HCT116 (cell line): ENCODE data around the gene LONRF3. TPM values are rescaled to one million over a fixed set of nuclear protein-coding genes. Genes with fewer than 3 reads are reported as not detected.

Source experiments
- ATAC-seq: fragments of 200-7000 bp; cut with Tn5 transposase; 2 replicates; pipeline ENCODE4 v1.9.1; 2020; ENCODE audit warnings: mild to moderate bottlenecking, moderate library complexity
- BruUV-seq: library from RNA; stranded (reverse); fragments of 400-500 nt; replicated peaks from 2 replicates; lab custom pipeline; 2021; lab: Mats Ljungman, UMichigan
- CTCF ChIA-PET: fragments of 300-600 bp; sonication (Branson Sonifier 250); formaldehyde crosslinking; loops from one replicate; lab custom pipeline; 2021; ENCODE audit warnings: antibody characterized with exemption; lab: Charles Lee
- POLR2A ChIA-PET: fragments of 300-600, 350-600 bp; sonication (Branson Sonifier 250); formaldehyde crosslinking; loops from one replicate; lab custom pipeline; 2021; ENCODE audit warnings: antibody characterized with exemption; lab: Charles Lee
- RAD21 ChIA-PET, 2 experiments: fragments of 300-600 bp; sonication (Branson Sonifier 250); formaldehyde crosslinking; loops; one replicate each; lab custom pipeline; 2023; ENCODE audit warnings: low total read pairs in 2 of 2; ENCODE audit not compliant: uncharacterized antibody in 2 of 2, unreplicated experiment in 2 of 2, low non-redundant PET in 1 of 2; lab: Charles Lee
- DNase-seq: peaks from one replicate; pipeline ENCODE4 v3.0.0-alpha.2; 2010; ENCODE audit warnings: low read depth, low spot score
- H2AFZ ChIP-seq: fragments of 200-600 bp; shearing (Covaris generic), sonication (generic); 2 replicates; pipeline ENCODE4 v1.6.1; 2017; ENCODE audit warnings: low read depth, mixed run types, mixed read lengths, antibody characterized with exemption, low read length; ENCODE audit not compliant: poor library complexity, severe bottlenecking
- H3K27ac ChIP-seq: 2 replicates; pipeline ENCODE4 v1.5.1; 2012; ENCODE audit warnings: low read depth, low read length
- H3K27me3 ChIP-seq: fragments of 200-600 bp; sonication (generic); 2 replicates; pipeline ENCODE4 v1.6.1; 2016; ENCODE audit warnings: mixed run types, low read length, mixed read lengths; ENCODE audit not compliant: insufficient read depth
- H3K36me3 ChIP-seq, 2 experiments: fragments of 200-500 bp in 1 of 2; fragments of 200-600 bp in 1 of 2; sonication (Bioruptor generic) in 1 of 2; sonication (generic) in 1 of 2; 2 replicates each; pipeline versions ENCODE4 v1.5.1 to v1.6.1; 2014 to 2016; ENCODE audit warnings: low read length in 2 of 2, inconsistent platforms in 1 of 2, mixed read lengths in 1 of 2, mixed run types in 1 of 2; ENCODE audit not compliant: insufficient read depth in 2 of 2, control insufficient read depth in 1 of 2
- H3K4me1 ChIP-seq, 2 experiments: fragments of 200-600 bp in 1 of 2; sonication (generic) in 1 of 2; 2 replicates each; pipeline versions ENCODE4 v1.5.1 to v1.6.1; 2012 to 2017; ENCODE audit warnings: low read length in 2 of 2, inconsistent platforms in 1 of 2, mild to moderate bottlenecking in 1 of 2, mixed read lengths in 1 of 2, mixed run types in 1 of 2, moderate library complexity in 1 of 2; ENCODE audit not compliant: insufficient read depth in 2 of 2, control insufficient read depth in 1 of 2
- H3K4me2 ChIP-seq: fragments of 200-600 bp; sonication (generic); 2 replicates; pipeline ENCODE4 v1.6.1; 2017; ENCODE audit warnings: mixed run types, low read length, mixed read lengths
- H3K4me3 ChIP-seq, 2 experiments: fragments of 200-600 bp in 1 of 2; sonication (generic) in 1 of 2; replicated peaks in 1 of 2; 2 replicates each; pipeline ENCODE4 v1.5.1; 2011 to 2016; ENCODE audit warnings: low read length in 2 of 2, control low read depth in 1 of 2, low read depth in 1 of 2, mild to moderate bottlenecking in 1 of 2, mixed read lengths in 1 of 2, mixed run types in 1 of 2
- H3K79me2 ChIP-seq: fragments of 200-600 bp; sonication (generic); 2 replicates; pipeline ENCODE4 v1.6.1; 2017; ENCODE audit warnings: mild to moderate bottlenecking, mixed run types, low read length, moderate library complexity, mixed read lengths; ENCODE audit not compliant: insufficient read depth
- H3K9ac ChIP-seq: fragments of 200-600 bp; sonication (generic); 2 replicates; pipeline ENCODE4 v1.6.1; 2016; ENCODE audit warnings: low read length, mixed read lengths
- H3K9me2 ChIP-seq: fragments of 200-600 bp; sonication (generic), shearing (Covaris generic); 2 replicates; pipeline ENCODE4 v1.6.1; 2017; ENCODE audit warnings: mixed run types, mild to moderate bottlenecking, moderate library complexity; ENCODE audit not compliant: insufficient read depth
- H3K9me3 ChIP-seq, 2 experiments: fragments of 200-500 bp in 1 of 2; fragments of 200-600 bp in 1 of 2; sonication (Bioruptor generic) in 1 of 2; sonication (generic) in 1 of 2; 2 replicates each; pipeline ENCODE4 v1.6.1; 2014 to 2017; ENCODE audit warnings: low read length in 2 of 2, mixed read lengths in 2 of 2, inconsistent platforms in 1 of 2, low read depth in 1 of 2, mild to moderate bottlenecking in 1 of 2, mixed run types in 1 of 2, moderate library complexity in 1 of 2; ENCODE audit not compliant: control insufficient read depth in 1 of 2, insufficient read depth in 1 of 2
- H4K20me1 ChIP-seq: fragments of 200-600 bp; sonication (generic), shearing (Covaris generic); 2 replicates; pipeline ENCODE4 v1.6.1; 2017; ENCODE audit warnings: mixed run types, mild to moderate bottlenecking, moderate library complexity; ENCODE audit not compliant: insufficient read depth
- CBX3 ChIP-seq: IDR thresholded peaks from 2 replicates; pipeline ENCODE4 v1.6.1; 2012; ENCODE audit warnings: low read depth
- CTCF ChIP-seq, 3 experiments: fragments of 200-600 bp in 1 of 3; sonication (generic) in 1 of 3; IDR thresholded peaks in 2 of 3; conservative IDR thresholded peaks in 1 of 3; 2 replicates each; pipeline ENCODE4 v1.5.1; 2012 to 2017; ENCODE audit warnings: low read depth in 2 of 3, low read length in 2 of 3, antibody characterized with exemption in 1 of 3, borderline replicate concordance in 1 of 3, control low read depth in 1 of 3, mild to moderate bottlenecking in 1 of 3, mixed read lengths in 1 of 3, mixed run types in 1 of 3, moderate library complexity in 1 of 3; ENCODE audit not compliant: insufficient read depth in 1 of 3
- EZH2phosphoT487 ChIP-seq: fragments of 200-600 bp; IDR thresholded peaks from 2 replicates; pipeline ENCODE4 v1.6.1; 2018; ENCODE audit warnings: antibody characterized with exemption, borderline replicate concordance
- REST ChIP-seq: IDR thresholded peaks from 2 replicates; pipeline ENCODE4 v1.6.1; 2012; ENCODE audit warnings: low read depth
- SIN3A ChIP-seq: IDR thresholded peaks from 2 replicates; pipeline ENCODE4 v1.6.1; 2012; ENCODE audit warnings: low read depth
- TCF7L2 ChIP-seq: IDR thresholded peaks from 2 replicates; pipeline ENCODE4 v1.7.0; 2011; ENCODE audit warnings: borderline replicate concordance, inconsistent platforms; ENCODE audit not compliant: insufficient read depth, insufficient read length; ENCODE audit errors: extremely low read depth
- ZFX ChIP-seq: fragments of 450-650 bp; IDR thresholded peaks from 2 replicates; pipeline ENCODE4 v1.6.1; 2017
- intact Hi-C: fragments of 100-400 bp; cut with micrococcal nuclease; formaldehyde crosslinking; loops from 2 replicates; pipeline ENCODE4 v1.10.0; 2022
- total RNA-seq: library from RNA; stranded (reverse); gene quantifications from one replicate; pipeline ENCODE4 v1.2.1, GENCODE V29; 2021; ENCODE audit not compliant: unreplicated experiment
- TF ChIP-seq, protein P1 (sequence below): IDR thresholded peaks from 2 replicates; pipeline ENCODE4 v1.6.1; 2011; ENCODE audit warnings: mild to moderate bottlenecking, low read length, moderate library complexity; ENCODE audit not compliant: insufficient replicate concordance; ENCODE audit errors: extremely low read depth

LONRF3 gene
- total RNA-seq, 1 experiment from 2014 or later, result 3.1 TPM

DNA sequence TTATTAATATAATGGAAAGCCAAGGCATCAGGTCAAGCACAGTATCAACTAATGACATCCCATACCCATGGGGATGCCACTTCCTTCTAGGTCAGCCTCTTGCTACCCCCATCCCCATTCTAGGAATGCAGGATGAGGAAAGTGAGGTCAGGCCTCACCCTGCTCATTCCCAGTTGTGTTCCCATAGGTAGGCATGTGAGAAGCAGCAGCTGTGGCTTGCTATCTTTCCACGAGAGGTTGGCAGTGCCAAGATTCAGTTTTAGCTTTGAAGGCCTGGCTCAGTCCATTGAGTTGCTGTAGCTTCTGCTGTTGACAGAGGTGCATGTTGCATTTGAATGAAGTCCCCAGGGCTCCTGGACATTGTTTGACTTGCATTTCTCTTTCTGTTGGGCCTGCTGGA lies 15.5 kb downstream of the LONRF3 start:
- TF ChIP-seq, protein P1, sequence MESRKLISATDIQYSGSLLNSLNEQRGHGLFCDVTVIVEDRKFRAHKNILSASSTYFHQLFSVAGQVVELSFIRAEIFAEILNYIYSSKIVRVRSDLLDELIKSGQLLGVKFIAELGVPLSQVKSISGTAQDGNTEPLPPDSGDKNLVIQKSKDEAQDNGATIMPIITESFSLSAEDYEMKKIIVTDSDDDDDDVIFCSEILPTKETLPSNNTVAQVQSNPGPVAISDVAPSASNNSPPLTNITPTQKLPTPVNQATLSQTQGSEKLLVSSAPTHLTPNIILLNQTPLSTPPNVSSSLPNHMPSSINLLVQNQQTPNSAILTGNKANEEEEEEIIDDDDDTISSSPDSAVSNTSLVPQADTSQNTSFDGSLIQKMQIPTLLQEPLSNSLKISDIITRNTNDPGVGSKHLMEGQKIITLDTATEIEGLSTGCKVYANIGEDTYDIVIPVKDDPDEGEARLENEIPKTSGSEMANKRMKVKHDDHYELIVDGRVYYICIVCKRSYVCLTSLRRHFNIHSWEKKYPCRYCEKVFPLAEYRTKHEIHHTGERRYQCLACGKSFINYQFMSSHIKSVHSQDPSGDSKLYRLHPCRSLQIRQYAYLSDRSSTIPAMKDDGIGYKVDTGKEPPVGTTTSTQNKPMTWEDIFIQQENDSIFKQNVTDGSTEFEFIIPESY, result no peak
- TF ChIP-seq TCF7L2 (no peak), EZH2phosphoT487 (no peak), CBX3 (no peak), REST (no peak), CTCF (IDR thresholded peaks at IDR 0.05 in 2 of 3, conservative IDR thresholded peaks at IDR 0.05 in 1 of 3; ENCODE audit: borderline replicate concordance in 1 of 3, insufficient read depth in 1 of 3, low read depth in 2 of 3, low read length in 2 of 3) (no peak), ZFX (no peak), SIN3A (no peak)
- H2AFZ ChIP-seq, result no peak overlapping the region
- no peaks in the 10 kb centered on the region for H3K9me3 ChIP-seq
- no peaks in the 10 kb centered on the region; a peak in 1 of 4 replicates for H3K4me1 ChIP-seq
- H3K36me3 ChIP-seq, result no peaks in the 10 kb centered on the region
- no peak overlapping the region for H3K4me2 ChIP-seq
- H3K27me3 ChIP-seq, result no peaks in the 10 kb centered on the region
- no peak overlapping the region for H3K27ac ChIP-seq
- ChIA-PET POLR2A (no interaction called here), RAD21 (no interaction called here), CTCF (no interaction called here)
- H3K4me3 ChIP-seq, result no peak overlapping the region
- BruUV-seq, result no TSS peak
- no peaks in the 10 kb centered on the region for H4K20me1 ChIP-seq
- no peak overlapping the region for H3K9ac ChIP-seq
- DNase-seq (no peak), ATAC-seq (no peak)
- H3K79me2 ChIP-seq, result no peaks in the 10 kb centered on the region
- H3K9me2 ChIP-seq, result no peaks in the 10 kb centered on the region
- intact Hi-C loops, result no loop called here
